Hematopoietic multipotent progenitor cell treated with erythropoietin and hydrocortisone succinate and interleukin-3 and kit ligand, for 15 days (in vitro differentiated cells): ENCODE data around the gene SOCS4.
"Not testable (repeated sequence)": the region's sequence is repeated elsewhere in the genome, so short reads cannot be mapped to it uniquely, and the experiment has no call there.

Experiments
- DNase-seq: peaks from one replicate; pipeline ENCODE4 v3.0.0-alpha.2; 2015; ENCODE audit warnings: low spot score

The SOCS4 gene, protein sequence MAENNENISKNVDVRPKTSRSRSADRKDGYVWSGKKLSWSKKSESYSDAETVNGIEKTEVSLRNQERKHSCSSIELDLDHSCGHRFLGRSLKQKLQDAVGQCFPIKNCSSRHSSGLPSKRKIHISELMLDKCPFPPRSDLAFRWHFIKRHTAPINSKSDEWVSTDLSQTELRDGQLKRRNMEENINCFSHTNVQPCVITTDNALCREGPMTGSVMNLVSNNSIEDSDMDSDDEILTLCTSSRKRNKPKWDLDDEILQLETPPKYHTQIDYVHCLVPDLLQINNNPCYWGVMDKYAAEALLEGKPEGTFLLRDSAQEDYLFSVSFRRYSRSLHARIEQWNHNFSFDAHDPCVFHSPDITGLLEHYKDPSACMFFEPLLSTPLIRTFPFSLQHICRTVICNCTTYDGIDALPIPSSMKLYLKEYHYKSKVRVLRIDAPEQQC

DNA sequence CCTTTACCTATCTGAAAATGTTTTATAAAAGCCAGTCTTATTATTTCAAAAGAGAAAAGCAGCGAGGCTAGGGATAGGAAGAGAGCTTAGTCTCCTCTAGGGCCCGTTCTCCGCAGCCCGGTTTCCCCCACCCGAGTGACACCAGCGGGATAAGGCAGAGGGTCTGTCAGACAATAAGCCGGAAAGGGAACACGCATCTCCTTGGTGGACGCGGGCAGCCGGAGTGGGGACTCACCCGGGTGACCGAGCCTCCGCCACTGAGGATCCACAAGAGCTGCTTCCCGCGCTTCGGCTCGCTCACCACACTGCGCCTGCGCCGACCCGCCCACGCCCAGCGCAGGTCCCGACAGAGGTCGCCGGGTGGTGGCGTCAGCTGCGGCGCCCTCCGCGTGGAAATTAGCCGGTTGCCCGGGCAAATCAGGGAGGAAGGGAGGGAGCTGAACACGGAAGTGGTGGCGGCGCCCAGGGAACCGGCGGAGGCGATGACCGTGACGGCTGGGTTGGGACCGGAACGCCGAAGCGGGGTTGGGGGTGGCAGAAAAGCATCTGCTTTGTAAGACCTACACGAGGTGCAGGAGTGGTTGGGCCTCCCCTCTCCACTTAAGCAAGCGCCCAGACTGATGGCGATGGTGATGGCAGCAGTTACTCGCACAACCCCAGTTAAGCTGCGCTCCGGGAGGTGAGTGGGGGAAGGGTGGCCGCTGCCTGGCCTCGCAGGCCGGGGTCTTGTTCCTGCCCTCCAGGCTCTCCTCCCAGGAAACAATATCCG, at the start of gene SOCS4, which contains the start of gene WDHD1:
TSS of gene SOCS4 (plus strand) at position 444 of the 769 bp plus-strand sequence. CDS start 15,806 bp downstream, outside the sequence.
TSS of gene WDHD1 (minus strand) at position 307 of the 769 bp plus-strand sequence. CDS start 312 bp downstream, outside the sequence.
- DNase-seq: peak; percentile 93

DNA sequence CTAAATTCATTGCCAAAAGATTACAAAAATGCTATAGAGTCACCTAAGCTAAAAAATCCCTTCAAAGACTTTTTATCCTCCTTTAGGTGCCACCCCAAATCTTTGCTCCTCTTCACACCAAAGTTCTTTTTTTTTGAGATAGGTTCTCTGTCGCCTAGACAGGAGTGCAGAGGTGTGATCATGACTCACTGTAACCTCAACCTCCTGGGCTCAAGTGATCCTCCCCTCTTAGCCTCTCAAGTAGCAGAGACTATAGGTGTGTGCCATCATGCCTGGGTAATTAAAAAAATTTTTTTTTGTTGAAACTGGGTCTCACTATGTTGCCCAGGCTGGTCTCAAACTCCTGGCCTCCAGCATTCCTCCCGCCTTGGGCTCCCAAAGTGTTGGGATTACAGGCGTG, 48.0 kb upstream of the SOCS4 start:
- no peak for DNase-seq

DNA sequence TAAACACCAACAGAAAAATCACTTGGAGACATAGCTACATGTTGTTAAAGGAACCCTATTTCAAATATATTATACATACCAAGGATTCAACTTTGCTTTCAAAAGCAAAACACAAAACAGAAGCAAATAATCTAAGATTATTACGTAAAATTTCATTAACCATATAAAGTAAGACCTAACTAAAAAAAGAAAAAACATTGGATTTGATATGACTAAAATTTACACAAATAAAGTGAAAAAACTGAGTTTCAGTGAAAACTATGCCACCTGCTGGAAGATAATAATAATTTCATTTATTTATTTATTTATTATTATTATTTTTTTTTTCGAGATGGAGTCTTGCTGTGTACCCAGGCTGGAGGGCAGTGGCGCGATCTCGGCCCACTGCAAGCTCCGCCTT, 45.3 kb upstream of the SOCS4 start:
- DNase-seq: peak; percentile 62

DNA sequence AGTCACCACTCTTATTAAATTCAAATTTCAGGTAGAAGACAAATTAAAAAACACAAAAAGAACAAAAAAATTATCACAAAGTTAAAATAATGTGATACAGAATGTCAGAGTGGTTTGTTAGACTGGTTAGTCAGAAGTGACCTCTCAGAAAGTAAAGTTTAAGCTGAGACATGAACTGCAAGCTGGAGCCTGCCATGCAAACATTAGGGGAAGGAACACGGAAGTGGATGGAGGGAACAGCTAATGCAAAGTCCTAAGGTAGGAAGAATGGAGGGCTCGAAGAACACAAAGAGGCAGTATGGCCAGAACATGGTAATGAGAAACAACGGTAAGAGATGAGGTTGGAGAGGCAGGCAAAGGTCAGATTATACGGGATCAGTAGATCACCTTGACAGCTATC, 41.9 kb upstream of the SOCS4 start:
- no peak for DNase-seq

DNA sequence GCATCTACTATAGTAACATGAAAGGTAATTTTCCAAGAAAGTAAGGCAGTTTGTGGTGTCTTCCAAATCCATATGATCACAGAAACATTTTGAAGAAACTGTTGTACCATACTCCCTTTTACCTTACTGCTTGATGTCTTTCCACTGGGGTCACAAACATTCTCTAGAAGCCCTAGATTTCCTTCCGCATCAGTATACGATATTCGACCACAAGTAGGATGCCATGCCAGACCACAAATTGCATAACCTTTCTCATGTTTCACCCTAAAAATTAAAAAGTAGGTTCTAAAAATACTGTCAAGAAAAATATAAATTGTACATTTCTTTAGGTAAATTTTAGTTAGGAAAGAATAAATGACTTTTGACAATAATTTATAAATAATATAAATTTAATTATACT, 26.7 kb upstream of the SOCS4 start:
- DNase-seq: no peak

DNA sequence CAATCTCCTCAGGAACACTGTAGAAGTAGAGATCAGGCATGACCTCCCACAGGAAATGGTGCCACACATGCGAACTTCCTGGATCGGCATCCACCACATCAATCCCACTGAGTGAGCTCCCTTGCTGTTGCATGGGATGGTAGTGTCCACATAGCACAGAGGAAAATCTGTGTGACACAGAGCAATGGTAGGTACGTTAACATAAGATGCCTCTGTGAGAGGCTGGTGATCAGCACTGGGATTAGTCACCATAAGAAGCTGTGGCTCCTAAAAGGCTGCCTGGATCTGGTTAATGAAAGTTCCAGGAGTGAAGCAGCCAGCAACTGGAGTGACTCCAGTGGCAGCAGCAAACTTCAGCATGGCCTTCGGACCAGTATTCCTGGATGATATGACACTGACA, 22.0 kb upstream of the SOCS4 start:
- no peak for DNase-seq

DNA sequence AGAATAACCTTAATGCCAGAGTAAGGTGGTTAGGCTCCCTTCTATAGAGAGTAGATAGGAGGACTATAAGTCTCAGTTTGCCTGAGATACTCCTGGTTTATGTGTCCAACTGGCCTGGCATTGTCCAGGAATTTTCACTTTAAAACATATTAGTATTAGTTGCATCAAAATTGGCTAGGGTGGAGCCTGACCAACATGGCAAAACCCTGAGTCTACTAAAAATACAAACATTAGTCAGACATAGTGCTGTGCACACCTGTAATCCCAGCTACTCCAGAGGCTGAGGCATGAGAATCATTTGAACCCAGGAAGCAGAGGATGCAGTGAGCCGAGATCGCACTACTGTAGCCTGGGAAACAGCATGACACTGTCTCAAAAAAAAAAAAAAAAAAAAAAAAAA, 12.0 kb upstream of the SOCS4 start:
- no peak for DNase-seq

DNA sequence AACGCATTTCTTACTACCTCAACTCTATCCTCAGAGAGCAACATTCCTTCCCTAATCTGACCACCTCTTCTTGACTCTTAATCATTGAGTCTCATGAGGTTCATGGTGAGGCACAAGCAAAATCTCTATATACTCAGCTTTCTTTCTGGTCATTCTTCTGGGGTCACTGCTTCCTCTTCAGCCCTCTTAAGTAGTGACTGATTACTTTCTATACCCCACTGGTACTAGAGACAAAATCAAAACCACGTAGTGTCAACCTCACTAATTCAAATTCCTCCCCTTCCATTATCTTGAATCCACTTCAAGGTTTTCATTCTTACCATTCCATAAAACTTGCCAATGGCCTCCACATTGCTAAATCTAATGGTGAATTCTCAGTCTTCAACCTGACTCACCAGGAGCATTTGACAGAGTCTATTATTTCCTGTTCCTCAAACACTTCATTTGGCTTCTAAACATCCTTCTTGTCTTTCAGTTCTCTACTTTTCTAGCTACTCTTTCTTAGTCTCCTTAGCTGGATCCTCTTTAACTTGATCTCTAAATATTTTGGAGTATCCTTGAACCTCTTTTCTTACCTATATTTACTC, 7.0 kb upstream of the SOCS4 start:
- no peak for DNase-seq

DNA sequence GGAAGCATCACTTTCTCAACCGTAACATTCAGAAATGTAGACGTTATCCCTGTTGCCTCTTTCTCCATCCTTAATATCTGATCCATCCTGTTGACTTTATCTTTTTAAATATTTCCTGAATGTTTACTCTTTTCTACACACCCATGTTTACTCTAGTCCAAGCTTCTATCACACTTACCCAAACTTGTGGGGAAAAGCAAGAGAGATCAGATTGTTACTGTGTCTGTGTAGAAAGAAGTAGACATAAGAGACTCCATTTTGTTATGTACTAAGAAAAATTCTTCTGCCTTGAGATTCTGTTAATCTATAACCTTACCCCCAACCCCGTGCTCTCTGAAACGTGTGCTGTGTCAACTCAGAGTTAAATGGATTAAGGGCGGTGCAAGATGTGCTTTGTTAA, 2.7 kb upstream of the SOCS4 start:
- DNase-seq: not testable (repeated sequence)

DNA sequence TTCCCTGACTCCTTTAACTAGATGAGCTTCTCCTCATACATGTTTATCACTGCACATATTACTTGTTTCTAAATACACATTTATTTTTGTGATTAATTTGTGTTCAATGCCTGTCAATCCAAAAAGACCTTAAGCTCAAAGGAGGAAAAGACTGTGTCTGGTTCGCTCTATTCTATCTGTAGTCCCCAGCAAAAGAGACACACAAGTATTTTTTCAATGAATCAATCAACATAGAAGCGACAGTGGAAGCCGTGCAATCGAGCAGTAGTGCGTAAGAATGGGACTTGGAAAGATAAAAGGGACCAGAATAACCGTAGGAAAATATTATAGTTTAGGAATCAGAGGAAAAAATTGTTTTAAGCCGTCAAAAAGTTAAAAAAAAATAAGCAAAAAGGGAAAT, 1.1 kb upstream of the SOCS4 start:
- no peak for DNase-seq

DNA sequence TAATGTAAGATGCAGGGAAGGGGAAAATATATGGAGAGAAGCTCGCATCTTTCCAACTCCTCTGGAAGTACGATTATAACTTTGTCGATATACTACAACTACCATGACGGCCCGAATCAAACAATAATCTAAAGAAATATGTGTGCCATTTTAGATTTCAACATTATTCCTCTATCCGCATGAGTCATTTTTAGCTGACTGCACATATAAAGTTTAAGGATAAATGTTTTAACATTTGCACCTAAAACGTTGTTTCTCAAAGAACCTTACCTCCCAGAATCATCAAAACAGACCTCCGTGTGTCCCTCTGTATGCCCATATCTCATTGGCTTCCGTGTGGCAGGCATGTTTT, 619 bp upstream of the SOCS4 start:
- no peak for DNase-seq

DNA sequence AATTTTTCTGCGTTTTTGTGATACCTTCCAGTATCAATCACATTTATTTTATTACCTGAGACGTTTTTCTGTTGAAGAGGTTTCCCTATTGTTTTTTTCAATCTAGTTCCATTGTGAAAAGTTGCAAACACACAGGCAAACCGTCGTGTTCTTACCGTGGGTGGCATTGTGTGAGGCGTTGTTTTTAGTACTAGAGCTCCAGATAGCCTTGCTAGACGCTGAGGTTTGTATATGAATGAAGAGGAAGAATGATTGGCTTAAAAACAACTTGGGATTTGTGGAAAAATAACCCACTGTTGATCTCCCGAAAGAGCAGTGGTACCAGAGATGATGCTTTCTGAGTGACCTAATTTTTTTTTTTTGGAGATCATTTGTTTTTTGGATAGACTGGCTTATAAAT, 1.0 kb downstream of the SOCS4 start:
- no peak for DNase-seq

DNA sequence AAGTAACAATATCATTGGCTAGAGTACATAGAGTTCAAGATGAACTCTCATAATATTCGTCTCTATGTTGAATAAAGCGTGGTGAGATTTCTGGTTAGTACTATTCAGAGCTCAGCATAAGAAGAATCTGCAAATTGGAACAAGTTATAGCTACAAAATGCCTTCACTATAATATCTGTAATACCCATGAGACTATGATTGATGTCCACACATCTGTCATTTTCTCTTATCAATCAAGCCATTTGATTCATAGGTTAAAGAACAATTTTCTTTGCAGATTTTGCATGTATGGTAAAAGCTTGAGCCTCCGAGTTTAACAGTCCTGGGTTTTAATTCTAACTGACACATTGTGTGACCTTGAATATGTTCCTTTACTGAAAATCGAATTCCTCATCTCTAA, 1.4 kb downstream of the SOCS4 start:
- DNase-seq: no peak

DNA sequence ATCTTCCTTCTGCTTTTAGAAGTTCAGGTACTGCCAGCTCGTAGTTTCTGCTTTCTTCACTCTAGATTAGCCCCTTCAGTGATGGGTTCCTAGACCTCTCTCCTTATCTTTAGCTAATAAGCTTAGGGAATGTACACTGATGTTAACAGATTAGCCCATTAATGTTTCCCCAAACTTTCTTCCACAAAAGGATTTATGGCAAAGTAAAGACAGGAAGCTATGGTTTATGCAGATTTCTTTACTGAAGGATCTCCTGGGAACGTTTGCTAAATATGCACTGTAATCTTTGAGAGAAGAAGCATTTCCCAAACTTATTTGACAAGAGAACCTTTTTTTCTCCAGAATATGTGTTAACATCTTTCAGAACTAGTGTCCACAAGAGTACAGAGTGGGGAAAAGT, 4.2 kb downstream of the SOCS4 start:
- DNase-seq: no peak

DNA sequence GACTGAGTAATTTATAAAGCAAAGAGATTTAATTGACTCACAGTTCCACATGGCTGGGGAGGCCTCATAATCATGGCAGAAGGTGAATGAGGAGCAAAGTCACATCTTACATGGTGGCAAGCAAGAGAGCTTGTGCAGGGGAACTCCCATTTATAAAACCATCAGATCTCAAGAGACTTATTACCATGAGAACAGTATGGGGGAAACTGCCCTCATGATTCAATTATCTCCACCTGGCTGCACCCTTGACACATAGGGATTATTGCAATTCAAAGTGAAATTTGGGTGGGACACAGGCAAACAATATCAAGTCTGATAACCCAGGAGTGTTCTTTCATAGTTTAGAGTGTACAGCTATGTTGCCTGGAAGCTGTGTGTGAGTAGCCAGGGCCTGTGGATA, 11.0 kb downstream of the SOCS4 start:
- DNase-seq: not testable (repeated sequence)

DNA sequence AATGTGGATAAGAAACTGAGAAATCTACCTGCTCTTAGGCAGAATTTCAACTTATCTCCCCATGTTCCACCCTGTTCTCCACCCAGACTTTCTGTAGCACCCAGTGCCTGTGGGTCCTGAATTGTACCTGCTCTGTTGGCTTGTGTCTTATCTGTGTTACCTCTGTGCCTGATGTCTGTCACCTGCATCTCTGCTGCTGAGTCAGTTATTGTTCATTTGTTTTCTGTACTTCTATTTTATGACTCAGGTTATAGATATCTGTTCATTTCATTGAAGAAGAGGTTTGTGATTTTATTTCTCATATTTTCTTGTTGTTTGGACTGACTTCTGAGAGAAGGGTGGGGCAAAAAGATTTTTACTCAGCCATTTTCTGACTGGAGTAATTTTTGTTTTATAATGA, 11.7 kb downstream of the SOCS4 start:
- no peak for DNase-seq

DNA sequence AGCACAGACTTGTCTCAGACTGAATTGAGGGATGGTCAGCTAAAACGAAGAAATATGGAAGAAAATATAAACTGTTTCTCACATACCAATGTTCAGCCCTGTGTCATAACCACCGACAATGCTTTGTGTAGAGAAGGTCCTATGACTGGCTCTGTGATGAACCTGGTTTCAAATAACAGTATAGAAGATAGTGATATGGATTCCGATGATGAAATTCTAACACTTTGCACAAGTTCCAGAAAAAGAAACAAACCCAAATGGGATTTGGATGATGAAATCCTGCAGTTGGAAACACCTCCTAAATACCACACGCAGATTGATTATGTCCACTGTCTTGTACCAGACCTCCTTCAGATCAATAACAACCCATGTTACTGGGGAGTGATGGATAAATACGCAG, 16.5 kb downstream of the SOCS4 start:
- DNase-seq: no peak

DNA sequence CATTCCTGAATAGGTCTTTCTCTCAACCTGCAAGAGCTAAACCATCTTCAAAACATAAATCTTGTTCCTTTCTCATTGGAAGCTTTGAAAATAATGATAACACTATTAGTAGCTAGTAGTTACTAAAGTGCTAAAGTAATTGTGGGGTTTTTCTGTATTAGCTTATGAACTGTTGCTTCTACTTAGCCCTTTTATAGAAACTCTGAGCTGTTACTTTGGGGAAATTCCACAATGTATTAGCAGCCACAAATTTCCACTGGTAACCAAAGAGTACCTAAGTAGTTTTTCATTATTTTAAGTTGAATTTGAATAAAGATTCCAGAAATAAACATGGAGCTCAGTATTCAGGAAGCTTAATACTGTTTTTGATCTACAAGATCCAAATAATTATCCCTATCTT, 18.1 kb downstream of the SOCS4 start:
- DNase-seq: no peak

DNA sequence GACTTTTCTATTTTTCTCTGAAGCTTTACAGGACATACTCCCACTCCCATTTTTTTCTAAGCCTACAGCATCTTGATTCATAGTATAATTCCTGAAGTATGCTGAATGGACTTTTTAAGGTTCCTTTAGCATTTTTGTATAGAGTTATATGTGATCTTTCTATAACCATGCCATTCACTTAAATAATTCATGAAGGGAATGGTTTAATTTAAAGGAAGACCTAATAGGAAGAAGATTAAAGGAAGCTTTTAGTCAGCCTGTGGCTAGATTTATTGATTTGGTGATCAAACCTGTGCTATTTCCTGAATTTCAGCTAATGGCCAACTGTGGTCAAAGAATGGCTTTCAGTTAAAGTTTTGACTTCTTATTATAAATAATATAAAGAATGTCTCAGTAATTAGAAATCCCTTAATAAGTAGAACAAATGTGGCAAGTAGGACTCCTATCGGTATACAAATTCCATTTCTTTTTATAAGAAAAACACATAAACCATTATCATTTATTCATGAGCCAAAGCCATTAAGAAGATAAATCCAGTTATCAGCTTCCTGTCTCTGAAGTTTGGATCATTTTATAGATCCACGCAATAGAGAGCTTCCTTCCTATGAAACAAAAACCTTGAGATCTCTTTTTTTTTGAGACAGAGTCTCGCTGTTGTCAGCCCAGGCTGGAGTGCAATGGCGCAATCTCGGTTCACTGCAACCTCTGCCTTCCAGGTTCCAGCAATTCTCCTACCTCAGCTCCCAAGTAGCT, 20.4 kb downstream of the SOCS4 start:
- no peak for DNase-seq

DNA sequence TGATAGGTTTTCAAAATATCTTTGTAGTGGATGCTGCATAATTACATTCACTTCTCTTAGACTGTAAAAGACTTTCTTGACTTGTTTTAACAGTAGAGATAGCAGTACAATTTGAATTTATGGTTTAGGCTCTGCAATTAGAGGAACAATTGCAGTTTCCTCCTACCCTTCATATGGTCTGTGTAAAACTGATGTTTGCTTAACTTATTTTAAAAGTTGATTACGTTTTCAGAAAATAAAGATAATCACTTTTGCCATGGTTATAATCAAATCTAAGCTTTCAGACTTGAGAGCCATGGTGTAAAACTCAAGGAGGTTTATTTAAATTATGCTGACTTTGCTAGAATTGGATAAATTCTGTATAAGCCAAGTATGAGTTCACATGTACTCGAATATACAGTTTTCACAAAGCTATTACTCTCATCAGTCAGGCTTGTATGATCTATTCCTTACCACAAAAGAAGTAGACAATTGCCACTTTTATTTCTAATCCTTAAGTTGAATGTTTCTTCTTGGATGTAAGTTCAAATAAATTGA, 21.9 kb downstream of the SOCS4 start:
- DNase-seq: no peak

DNA sequence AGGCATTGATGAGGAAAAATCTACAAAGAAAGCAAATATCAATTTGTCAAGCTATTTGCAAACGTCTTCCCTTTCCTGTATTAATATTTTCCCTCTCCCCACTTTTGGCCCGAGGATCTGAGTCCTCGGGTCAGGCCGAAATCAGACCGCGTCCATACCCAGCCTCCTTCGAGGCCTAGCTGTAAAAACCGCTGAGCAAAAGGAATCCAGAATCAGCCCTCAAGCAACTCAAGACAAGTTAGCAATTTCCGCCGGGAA, 24.1 kb downstream of the SOCS4 start:
- DNase-seq: no peak
